IPS-NIHi11 (cell line): Measurements from ENCODE around the gene PREX1.
A peak's percentile ranks its signal among the peaks of the same experiment; 100 is the strongest.

Experiments
- DNase-seq: peaks from one replicate; pipeline ENCODE4 v3.0.0; 2012; ENCODE audit warnings: mixed read lengths, low spot score

Gene PREX1

DNA sequence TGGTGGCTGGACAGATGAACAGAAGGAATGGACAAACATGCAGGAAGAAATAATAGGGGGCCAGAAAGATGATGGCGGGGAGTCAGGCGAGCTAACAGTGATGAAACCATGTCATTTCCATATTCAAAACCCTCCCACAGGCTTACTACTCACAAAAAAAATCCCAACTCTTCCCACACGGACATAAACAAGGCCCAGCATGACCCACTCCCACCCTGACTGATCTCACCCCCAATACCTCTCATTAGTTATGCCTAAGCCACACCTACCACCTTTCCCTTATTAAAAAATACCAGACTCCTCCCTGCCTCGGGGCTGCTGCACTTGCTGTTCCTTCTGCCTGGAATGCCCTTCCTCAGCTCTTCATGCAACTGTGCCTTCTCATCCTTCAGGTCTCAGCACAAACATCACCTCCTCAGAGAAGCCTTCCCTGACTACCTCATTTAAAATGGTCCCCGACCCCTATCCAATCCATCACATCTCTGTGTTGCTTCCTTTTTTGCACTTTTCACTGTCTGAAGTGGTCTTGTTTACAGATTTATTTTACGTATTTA lies 145.8 kb downstream of the PREX1 start:
- no peak for DNase-seq

DNA sequence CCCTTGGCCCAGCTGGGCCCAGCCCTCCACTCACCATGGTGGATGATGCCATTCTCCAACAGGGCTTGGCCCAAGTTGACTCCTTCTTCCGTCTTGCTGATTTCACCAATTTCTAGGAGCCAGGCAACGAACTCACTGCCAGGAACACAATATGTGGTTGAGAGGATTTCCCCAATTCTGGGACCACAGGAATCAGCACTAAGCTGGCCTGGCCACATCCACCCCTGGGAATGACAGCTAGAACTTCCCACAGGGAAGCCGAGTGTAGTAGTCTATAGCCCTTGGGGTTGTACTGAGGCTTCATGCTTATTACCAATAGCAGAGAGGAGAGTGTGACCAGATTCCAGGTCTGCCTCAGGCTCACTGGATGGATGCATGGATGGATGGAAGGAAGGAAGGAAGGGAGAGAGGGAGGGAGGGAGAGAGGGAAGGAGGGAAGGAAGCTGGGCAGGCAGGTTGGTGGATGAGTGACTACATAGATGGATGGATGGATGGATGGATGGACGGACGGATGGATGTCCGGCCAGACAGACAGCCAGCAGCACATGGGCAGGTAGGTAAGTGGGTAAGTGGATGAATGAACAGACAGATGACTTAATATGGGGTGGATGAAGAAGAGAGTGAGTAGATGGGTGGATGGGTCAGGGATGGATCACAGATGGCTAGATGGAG lies 146.5 kb downstream of the PREX1 start:
- no peak for DNase-seq

DNA sequence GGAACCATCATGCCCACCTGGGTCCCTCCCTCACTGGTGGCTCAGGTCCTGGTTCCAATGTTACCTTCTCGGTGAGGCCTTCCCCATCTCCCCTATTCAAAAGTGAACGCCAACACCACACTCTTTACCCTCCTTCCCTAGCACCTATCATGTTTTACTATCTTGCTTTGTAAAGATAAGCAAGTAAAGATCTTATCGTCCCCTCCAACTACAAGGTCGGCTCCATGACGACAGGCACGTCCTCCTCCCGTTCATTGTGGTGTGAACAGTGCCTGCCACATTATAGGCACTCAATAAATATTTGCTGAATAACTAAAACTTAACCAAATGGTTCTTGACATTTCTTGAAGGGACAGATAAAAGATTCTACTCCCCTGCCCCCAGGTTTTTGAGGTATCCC lies 147.1 kb downstream of the PREX1 start:
- DNase-seq = no peak

DNA sequence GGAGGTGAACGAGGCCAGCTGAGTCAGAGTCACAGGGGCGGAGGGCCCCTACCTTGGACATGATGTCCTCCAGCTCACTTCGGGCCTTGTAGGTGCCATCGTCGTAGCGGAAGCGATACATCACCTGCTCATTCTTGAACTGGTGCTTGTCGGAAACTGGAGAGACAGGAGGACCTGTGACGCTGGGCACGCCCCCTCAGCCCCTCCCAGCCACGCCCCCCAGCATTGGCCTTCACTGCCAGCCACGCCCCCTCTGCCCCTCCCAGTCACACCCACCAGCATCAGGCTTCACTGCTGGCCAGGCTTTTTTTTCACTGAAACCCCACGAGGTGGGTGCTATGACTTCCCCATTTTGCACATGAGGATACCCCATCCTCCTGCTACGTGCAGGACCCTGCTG lies 148.2 kb downstream of the PREX1 start:
- peak; percentile 92 for DNase-seq

DNA sequence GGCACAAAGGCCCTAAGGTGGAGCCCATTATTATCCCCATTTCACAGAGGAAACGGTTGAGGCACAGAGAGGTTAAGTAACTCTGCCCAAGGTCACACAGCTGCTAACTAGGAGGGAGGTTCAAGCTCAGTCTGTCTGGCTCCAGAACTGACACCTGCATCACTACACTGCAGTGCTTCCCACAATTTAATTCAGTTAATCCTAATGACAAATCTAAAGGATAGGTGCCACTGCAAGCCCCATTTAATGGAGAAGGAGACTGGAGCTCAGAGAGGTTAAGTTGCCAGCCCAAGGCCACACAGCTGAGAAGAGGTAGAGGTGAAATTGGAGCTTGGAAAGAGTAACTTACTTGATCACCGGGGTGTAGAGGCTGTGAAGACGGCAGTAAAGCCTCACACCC lies 148.8 kb downstream of the PREX1 start:
- no peak for DNase-seq

DNA sequence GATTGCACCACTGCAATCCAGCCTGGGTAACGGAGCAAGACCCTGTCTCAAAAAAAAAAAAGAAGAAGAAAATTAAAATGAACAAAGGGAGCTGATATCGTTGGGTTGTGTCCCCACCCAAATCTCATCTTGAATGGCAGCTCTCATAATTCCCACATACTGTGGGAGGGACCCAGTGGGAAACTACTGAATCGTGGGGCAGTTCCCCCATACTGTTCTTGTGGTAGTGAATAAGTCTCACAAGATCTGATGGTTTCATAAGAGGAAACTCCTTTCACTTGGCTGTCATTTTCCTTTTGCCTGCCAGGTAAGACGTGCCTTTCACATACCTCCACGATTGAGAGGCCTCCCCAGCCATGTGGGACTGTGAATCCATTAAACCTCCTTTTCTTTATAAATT lies 149.4 kb downstream of the PREX1 start:
- DNase-seq = no peak

DNA sequence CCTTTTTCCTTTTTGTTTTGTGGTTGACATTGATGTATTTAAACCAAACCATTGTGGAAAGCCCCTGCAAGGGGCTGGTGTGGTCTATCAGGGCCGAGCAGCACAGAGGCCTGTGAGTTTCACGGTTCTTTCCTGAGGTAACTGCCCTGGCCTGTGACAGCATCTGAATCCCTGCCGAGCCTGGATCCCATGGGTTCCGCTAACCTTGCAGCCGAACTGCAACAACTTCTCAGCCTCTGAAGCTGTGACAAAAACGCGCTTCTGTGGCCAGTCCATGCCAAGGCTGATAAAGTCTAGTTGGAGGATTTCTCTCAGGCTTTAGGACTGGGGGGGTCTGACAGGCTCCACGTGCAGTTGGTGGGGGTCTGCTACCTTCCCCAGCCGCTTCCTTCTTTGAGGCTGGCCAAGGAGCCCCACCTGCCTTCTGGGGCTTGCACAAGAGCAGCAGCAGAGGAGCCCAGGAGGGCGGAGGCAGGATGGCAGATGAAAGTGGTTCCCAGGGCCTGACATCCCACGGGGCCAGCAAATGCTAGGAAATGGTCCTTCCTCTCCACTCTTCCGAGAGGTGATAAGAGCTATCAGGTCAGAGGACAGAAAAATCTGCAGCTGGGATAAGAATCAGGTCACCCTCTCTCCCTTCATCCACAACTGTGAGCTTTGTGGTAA lies 150.9 kb downstream of the PREX1 start:
- no peak for DNase-seq

DNA sequence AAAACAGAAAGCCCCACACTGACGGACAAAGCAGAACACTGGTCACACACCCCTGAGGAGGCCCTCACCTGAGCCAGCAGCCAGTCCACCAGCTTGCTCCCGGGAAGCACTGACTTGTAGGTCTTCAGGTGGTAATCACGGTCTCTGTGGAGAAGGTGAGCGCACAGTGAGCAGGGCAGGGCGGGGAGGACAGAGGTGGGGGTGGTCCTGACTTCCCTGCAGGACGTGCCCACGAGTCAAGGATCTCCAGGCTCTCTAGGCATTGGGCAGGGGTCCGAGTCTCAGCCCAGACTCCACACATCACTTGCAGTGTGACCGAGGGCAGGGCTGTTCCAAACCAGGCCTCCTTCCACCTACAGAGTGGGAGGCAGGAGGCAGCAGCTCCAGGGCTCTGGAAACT lies 151.7 kb downstream of the PREX1 start:
- no peak for DNase-seq

DNA sequence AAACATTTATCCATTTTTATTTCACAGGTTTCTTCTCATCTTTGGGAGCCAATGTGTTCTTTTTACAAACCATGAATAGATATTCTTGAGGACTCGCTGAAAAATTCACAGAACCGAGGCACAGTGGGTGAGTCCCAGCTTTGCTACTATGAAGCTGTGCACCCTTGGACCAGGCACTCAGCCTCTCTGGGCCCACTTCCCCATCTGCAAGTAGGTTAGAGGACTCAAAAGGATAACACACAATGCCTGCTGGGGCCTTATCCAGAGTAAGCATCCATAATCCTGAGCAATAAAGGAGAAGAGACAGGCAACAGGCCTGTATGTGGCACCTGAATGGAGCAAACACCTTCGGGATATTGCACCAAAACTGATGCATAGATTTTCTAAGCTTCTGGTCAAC lies 153.3 kb downstream of the PREX1 start:
- no peak for DNase-seq

DNA sequence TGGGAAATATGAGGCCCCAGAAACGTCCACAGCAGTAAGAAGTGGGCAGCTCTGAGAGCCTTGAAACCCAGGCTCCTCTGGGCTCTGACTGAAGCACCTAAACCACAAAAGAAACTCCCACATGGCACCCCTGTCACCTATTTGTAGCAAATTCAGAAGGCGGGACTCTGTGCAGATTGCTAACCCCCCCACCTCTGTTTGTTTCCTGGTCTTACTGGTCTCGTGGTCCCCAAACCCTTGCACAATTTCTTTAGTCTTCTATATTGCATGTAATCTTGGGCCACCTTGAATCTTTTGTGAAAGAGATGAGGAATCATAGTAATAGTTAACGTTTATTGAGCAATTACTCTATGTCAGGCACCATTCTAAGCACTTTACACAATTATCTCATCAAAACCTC lies 154.3 kb downstream of the PREX1 start:
- DNase-seq = no peak

DNA sequence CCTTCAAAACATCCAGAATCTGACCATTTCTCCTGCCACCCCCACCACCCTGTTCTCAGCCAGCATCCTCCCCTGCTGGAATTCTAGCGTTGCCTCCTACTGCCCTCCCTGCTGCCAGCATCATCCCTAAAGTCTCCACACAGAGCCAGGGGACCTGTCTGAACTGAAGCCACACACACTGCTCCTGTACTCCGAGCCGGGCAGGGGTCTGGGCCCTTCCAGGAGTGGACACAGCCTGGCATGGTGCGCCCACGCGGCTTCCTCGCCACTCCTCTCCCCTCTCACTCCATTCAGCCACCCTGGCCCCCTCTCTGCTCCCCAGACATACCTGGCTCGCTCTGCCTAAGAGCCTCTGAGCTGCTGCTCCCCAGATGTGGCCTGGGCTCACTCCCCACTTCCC lies 155.5 kb downstream of the PREX1 start:
- DNase-seq = no peak

DNA sequence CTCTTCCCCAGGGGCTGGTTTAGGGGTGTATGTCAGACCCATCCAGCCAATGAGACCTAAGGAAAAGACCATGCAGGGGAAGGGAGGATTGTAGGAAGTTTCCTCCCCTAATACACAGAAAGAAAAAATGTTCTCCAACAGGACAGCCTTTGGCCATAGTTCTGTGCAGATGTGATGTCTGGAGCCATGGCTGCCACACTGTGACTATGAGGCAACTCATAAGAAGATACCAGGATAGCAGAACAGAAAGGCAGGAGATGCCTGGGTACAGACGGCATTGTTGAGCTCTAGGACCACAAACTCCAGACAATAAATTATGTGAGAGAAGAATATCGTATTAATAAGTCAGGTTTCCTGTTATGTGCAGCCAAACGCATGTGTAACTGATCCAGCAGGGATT lies 156.7 kb downstream of the PREX1 start:
- no peak for DNase-seq

DNA sequence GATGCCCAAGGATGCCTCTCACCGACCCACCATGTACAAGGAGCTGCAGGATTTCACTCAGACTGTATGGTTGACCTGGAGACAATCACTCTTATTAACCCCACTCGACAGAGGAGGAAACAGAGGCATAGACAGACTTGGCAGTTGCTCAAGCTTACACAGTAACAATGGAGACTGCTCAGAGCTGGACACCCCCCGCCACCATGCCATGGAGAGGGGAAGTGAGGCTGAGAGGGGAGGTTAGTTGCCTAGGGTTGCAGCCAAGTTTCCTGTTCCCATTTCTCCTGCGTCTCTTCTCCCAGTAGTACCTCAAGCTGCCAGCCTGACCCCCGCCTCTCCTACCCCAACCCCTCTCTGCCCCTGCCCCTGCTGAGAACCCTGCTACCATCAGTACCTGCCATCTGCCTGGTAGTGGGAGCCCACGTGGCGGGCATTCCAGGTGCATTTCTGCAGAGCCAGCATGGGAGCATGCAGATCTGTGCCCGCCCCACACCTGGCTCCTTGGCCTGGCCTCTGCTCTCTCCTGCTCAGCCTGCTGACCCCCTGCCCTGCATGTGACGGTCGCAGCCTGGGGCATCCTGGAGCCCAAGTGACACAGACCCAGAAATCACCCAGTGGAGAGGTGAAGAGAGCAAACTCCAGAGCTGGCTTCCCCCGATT lies 157.7 kb downstream of the PREX1 start:
- DNase-seq = no peak

DNA sequence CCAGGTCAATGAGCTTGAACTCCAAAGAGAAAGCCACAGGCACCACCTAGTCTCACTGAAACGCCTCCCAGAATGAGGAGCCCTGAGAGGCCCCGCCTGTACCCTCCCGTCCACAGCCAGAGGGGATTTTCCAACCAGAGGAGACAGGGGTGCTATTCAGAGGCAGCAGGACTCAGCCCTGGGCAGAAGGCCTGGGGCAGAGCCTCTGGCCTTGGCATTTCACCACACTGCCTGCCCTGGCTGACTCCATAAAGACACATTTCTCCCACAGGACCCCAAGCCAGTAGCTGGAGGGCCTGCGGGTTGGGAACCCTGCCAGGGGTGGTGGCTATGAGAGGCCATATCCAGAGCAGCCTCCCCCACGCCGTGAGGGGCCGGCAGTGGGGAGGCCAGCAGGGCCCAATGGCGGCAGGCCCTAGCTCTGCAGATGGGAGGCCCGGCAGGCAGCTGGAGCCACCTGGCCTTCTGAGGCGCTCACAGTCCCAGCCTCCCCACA lies 159.3 kb downstream of the PREX1 start:
- no peak for DNase-seq

DNA sequence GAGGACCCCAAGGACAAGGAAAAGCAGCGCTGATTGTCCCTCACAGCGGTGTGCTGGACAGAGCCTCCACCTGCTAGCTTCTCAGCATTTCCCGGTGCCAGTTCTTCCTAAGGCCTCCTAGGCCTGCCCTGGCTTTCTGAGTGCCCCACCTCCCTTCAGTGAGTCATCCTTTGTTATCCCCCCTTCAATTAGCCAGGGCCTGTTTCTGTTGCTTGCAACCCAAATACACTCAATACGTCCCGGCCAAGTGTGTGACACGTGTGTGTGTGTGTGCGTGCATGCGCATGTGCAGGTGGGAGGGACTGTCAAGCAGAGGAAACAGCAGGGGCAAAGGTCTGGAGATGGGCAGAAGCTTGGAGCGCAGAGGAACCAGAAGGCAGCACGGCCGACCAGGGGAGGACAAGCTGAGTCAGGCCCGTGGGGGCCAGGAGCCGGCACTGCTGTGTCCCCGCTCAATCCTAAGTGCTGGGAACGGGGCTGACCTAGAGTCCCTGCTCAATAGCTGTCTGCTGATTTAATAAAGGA lies 159.8 kb downstream of the PREX1 start:
- no peak for DNase-seq

DNA sequence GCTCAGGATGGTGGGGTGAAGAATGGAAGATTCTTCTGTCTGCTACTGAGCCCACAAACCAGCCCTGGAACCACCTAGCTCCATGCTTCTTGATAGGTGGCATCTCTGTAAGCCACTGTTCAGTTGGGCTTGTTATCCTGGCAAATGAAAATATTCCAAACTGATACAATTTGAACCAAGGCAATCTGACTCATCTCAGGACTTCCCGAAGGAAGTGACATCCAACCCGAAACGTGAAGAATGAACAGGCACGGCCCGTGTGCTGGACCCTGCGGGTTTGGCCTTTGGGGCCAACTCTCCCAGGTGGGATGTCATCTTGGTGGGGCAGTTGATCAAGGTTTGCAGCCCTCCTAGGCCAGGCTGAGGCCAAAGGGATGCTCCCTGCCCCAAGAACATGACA lies 160.3 kb downstream of the PREX1 start:
- DNase-seq = no peak

DNA sequence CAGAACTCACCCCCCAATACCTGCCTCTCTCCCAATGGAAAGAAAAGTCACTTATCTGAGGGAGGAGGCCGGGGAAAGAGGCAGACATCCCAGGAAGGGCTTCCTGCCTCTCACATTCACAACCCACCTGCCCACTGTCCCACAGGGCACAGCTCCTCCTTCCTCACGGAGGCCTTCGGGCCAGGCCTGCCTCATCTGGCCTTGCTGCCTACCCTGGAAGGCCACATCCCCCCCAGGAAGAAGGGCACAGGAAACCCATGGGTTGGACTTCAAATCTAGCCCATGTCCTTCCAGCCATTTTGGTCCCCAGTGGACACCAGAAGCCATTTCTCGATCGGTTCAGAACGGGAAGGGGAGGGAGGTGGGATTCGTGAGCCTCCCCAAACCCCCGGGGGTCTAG lies 162.0 kb downstream of the PREX1 start:
- no peak for DNase-seq

DNA sequence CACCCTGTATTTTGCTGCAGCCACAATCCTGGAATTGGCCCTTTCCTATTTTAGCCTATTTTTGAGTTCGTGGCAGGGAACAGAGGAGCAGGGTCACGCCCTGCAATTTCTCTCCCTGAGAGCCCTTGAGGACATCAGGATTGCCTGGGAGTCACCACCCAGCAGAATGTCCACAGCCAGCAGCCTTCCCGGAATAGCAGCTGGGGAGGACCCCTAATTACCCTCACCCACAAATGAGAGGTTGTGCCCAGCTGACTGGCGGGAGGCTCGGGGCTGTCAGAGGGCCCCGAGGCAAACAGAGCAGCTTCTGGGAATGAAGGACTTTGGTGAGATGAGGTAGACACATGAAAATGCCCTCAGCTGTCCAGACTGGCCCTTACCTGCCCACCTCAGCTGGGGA lies 165.1 kb downstream of the PREX1 start:
- no peak for DNase-seq

DNA sequence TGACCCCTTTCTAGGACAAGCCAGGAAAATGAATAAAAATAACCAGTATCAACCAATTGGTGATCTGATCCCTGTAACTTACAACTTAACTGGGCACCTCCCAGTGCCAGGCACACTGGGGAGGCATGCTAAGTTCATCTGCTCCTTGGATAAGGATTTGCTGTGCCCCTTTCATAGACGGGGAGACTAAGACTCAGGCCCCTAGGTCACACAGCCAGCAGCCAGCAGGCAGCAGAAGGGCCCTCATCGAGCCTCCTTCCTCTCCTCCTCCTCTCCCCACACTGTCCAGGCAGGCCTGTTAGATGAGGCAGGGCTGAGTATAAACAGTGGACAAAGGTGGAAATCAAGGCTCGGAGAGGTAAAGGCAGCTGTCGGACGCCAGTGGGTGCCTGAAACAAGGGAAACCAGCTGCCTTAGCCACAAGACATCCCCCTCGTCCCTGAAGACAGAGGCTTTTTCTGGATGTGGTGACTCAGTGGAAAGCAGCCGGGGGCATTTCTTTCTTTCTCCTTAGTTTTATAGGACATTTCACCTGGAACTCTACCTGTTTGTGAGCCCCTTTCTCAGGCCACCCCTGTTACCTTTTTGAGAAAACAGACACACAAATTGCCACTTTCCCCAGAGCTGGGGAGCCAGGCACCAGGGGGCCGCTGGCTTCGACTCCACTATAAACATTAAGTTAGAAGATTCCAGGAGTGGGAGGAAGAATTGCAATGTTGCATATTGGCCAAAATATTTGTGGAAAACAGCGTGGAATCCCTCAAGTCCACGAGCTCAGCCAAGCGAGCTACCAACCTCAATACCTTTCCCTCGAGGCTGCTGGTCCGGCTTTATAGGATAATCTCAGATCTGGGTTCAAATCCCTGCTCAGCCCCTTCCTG lies 166.0 kb downstream of the PREX1 start:
- DNase-seq = no peak

DNA sequence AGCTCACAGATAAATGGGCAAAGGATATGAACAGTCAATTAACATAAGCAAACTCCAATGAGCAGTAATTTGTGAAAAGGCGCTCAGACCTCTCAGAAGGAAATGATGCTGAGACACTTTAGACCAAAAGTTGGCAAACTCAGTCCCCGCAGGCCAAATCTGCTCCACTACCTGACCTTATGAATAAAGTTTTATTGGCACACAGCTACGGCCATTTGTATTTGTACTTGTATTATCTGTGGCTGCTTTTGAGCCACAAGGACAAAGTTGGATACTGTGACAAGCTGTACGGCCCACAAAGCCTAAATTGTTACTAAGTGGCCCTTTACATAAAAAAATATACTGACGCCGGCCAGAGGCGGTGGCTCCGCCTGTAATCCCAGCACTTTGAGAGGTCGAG lies 167.0 kb downstream of the PREX1 start:
- DNase-seq = no peak

DNA sequence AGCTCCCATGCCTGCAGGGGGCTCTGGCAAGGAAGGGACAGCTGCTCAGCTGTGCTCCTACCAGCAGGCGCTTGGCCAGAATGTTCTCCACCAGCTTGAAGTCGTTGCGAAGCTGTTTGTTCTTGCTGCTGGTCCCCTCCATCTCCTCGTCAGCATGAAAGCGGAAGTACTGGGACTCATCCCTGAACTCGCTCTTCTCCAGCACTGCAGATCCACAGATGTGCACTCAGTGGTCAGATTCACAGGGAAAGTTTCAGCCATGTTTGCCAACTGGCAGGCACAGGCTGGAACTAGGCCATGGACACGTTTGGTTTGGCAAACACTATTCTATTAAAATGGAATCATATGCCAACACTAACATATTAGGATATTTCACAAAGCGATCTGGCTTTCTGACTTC lies 167.9 kb downstream of the PREX1 start:
- DNase-seq = no peak

DNA sequence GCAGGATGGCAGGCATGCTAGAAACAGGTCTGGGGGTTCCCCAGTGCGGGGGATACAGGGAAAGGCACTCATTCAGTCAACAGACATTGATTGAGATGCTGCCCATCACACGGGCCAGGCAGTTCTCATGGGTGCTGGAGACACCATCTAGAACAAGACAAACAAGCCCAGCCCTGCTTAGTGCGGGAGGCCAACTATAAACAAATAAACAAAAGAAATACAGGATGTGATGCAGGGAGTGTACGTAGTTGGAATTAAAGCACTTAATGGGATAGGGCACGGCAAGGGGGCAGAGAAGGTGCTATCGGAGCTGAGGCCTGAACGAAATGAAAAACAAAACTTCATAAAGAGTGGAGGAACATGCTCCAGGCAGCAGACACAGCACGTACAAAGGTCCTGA lies 169.3 kb downstream of the PREX1 start:
- no peak for DNase-seq
